Sigmoid colon (tissue), 4 donors: ENCODE results near the gene C5orf15.

Experiments
- CTCF ChIP-seq, 4 experiments: fragments of 450-650 bp in 3 of 4; fragments of 200-600 bp in 1 of 4; IDR thresholded peaks; one replicate each; pipeline ENCODE4 v1.5.1; 2016 to 2019; ENCODE audit warnings: antibody characterized with exemption in 4 of 4, mild to moderate bottlenecking in 3 of 4, moderate library complexity in 2 of 4
- EP300 ChIP-seq, 4 donors: sonication (generic); formaldehyde crosslinking; IDR thresholded peaks; one replicate each; pipeline ENCODE4 v1.6.1; 2017; ENCODE audit warnings: antibody characterized with exemption in 4 of 4
- POLR2A ChIP-seq, 2 donors: fragments of 450-650 bp; IDR thresholded peaks; one replicate each; pipeline ENCODE4 v1.6.1; 2016; ENCODE audit warnings: antibody characterized with exemption in 2 of 2, mild to moderate bottlenecking in 2 of 2, moderate library complexity in 2 of 2

- TF ChIP-seq CTCF (IDR thresholded peaks at IDR 0.05) (no peak), POLR2A (IDR thresholded peaks at IDR 0.05) (no peak), EP300 (IDR thresholded peaks at IDR 0.05) (no peak)
These were observed 32.5 kb upstream of the C5orf15 start for GRCh38 chr5:134000696-134001453.
